GM21423 (cell line): Measurements from ENCODE around the gene ZNF107.
"Not testable (repeated sequence)": the region's sequence is repeated elsewhere in the genome, so short reads cannot be mapped to it uniquely, and the experiment has no call there.

Experiments
- ATAC-seq: cut with Tn5 transposase; IDR thresholded peaks from one replicate; pipeline ENCODE4 v1.9.1; 2021; ENCODE audit warnings: mild to moderate bottlenecking, moderate library complexity; ENCODE audit not compliant: unreplicated experiment

ZNF107 gene

GRCh38 chr7:64642875-64643274, 23.1 kb upstream of the ZNF107 start:
- ATAC-seq, result no peak

GRCh38 chr7:64643566-64643965, 22.4 kb upstream of the ZNF107 start:
- no peak for ATAC-seq

DNA sequence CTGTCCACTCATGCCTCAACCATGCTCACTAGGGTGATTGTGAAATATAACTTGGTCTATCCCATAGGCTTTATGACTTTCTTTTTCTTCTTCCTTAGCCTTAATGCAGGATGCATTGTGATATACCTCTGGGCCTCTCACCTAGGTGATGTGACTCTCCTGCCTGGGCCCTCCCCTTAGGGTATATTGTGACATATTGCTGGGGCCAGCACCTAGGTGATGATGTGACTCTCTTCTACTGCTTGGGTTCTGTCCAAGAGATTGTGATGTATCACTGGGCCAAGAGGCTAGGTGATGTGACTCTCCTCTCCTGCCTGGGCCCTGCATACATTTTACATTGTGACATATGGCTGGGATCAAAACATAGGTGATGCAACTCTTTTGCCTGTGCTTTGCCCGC, 14.7 kb upstream of the ZNF107 start:
- ATAC-seq, result no peak

GRCh38 chr7:64651632-64652165, 14.2 kb upstream of the ZNF107 start:
- ATAC-seq, result no peak

DNA sequence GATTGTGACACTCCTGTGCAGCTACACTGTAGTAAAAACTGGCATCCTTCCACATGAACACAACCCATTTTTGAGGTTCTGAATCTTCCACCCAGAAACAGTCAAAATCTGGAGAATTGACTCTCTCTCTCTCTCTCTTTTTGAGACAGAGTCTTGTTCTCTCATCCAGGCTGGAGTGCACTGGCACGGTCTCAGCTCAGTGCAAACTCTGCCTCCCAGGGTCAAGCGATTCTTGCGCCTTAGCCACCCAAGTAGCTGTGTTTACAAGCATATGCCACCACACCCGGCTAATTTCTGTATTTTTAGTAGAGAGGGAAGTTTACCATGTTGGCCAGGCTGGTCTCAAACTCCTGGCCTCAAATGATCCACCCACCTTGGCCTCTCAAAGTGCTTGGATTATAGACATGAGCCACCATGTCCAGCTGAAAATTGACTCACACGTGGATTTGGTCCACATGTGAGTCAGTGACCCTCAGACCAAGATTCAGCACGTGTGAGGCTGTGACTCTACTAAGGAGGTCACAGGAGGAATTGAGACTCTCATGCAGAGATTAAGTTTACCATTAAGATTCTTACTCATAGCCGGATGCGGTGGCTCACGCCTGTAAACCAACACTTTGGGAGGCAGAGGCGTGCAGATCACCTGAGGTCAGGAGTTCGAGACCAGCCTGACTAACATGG, 12.1 kb upstream of the ZNF107 start:
- ATAC-seq, result no peak

GRCh38 chr7:64654796-64655548, 11.0 kb upstream of the ZNF107 start:
- ATAC-seq, result no peak

DNA sequence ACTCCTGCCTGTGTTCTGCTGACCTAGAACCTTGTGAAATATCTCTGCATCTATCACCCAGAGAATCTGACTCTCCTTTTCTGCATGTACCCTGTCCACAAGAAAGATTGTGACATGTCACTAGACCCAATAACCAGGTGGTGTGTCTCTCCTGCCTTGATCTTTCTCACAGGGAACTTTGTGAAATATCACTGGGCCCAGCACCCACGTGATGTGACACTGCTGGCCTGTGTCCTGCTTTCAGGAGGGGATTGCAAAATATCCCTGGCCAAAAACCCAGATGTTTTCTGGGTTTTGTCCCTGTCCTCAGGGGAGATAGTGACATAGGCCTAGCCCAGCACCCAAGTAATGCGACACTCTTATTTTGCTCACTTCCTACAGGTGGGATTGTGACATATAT, 10.1 kb upstream of the ZNF107 start:
- ATAC-seq, result no peak

- ATAC-seq, result no peak
Measured at GRCh38 chr7:64656489-64656888, 9.4 kb upstream of the ZNF107 start.

GRCh38 chr7:64662091-64662490, 3.8 kb upstream of the ZNF107 start:
- ATAC-seq, result not testable (repeated sequence)

DNA sequence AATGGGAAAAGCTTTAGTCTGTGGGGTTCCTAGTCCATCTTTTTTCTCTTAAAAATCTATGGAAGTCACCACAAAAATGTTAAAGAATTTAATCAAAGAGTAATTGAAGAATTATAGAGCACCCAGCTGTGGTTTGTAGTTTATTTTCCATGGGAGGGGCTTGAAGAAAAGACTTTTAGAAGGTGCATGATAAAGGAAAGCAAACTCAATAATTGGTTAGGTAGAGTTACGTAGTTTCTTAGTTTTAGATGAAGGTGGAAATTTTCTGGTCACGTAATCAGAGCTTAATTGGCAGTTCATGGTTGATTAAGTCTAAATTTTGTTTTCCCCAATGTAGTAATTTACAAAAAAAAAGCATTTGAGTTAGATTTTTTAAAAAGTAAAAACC, 724 bp downstream of the ZNF107 start:
- ATAC-seq, result no peak

- no peak for ATAC-seq
Measured at GRCh38 chr7:64667311-64667710, 1.4 kb downstream of the ZNF107 start.

DNA sequence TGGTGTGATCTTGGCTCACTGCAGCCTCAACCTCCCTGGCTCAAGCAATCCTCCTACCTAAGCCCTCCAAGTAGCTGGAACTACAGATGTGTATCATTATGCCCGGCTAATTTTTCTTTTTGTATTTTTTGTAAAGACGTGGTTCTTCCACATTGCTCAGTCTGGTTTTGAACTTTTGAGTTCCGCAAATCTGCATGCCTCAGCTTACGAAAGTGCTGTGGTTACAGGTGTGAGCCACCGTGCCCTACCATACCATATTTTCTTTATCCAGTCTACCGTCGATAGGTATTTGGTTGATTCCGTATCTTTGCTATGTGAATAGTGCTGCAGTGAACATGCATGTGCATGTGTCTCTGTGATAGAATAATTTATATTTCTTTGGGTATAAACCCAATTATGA, 6.5 kb downstream of the ZNF107 start:
- no peak for ATAC-seq

DNA sequence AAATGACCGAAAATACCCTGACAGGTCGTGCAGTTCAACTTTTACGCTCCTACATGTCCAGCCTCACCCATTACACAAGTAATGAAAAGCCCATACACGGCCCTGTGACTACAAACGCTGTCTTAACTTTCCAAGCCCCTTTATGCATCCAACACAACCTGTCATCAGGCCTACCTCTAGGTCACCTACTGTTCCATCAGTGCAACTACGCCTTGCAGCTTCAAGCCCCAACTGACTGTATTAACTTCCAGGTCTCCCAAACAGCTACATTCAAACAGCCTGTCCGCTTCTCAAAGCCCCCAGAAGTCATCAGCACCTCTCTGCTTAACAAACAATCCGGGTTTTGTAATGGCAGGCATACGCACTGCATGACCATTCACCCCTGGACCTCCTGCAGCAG, 19.2 kb downstream of the ZNF107 start:
- no peak for ATAC-seq

GRCh38 chr7:64685741-64686140, 19.8 kb downstream of the ZNF107 start:
- ATAC-seq, result no peak

- no peak for ATAC-seq
Measured at GRCh38 chr7:64686493-64687184, 20.7 kb downstream of the ZNF107 start.

GRCh38 chr7:64687249-64687648, 21.3 kb downstream of the ZNF107 start:
- ATAC-seq, result no peak

GRCh38 chr7:64688988-64689387, 23.1 kb downstream of the ZNF107 start:
- ATAC-seq, result no peak

GRCh38 chr7:64691831-64692230, 25.9 kb downstream of the ZNF107 start:
- ATAC-seq, result no peak

DNA sequence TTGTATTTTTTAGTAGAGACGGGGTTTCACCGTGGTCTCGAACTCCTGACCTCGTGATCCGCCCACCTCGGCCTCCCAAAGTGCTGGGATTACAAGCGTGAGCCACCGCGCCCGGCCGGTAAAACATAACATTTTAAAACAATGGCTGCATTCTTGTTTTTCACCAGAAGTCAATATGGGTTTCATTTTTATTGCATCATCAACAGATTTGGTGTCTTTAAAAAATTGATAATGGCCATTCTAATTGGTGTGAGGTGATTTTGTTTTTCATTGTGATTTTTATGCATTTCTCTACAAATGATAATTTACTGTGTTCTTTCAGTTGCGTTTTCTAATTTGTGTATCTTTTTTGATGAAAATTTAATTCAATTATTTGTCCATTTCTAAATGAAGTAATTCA, 31.9 kb downstream of the ZNF107 start:
- ATAC-seq, result not testable (repeated sequence)

GRCh38 chr7:64706625-64707292, 40.8 kb downstream of the ZNF107 start:
- no peak for ATAC-seq

- not testable (repeated sequence) for ATAC-seq
Measured at GRCh38 chr7:64717896-64718295, 52.0 kb downstream of the ZNF107 start.
